HCT116 (cell line): Measurements from ENCODE around the gene PHKB. TPM values are rescaled to one million over a fixed set of nuclear protein-coding genes. Genes with fewer than 3 reads are reported as not detected.

Experiments used
- ATAC-seq: fragments of 200-7000 bp; cut with Tn5 transposase; 2 replicates; pipeline ENCODE4 v1.9.1; 2020; ENCODE audit warnings: mild to moderate bottlenecking, moderate library complexity
- BruUV-seq: library from RNA; stranded (reverse); fragments of 400-500 nt; replicated peaks from 2 replicates; lab custom pipeline; 2021; lab: Mats Ljungman, UMichigan
- CTCF ChIA-PET: fragments of 300-600 bp; sonication (Branson Sonifier 250); formaldehyde crosslinking; loops from one replicate; lab custom pipeline; 2021; ENCODE audit warnings: antibody characterized with exemption; lab: Charles Lee
- POLR2A ChIA-PET: fragments of 300-600, 350-600 bp; sonication (Branson Sonifier 250); formaldehyde crosslinking; loops from one replicate; lab custom pipeline; 2021; ENCODE audit warnings: antibody characterized with exemption; lab: Charles Lee
- RAD21 ChIA-PET, 2 experiments: fragments of 300-600 bp; sonication (Branson Sonifier 250); formaldehyde crosslinking; loops; one replicate each; lab custom pipeline; 2023; ENCODE audit warnings: low total read pairs in 2 of 2; ENCODE audit not compliant: uncharacterized antibody in 2 of 2, unreplicated experiment in 2 of 2, low non-redundant PET in 1 of 2; lab: Charles Lee
- DNase-seq: peaks from one replicate; pipeline ENCODE4 v3.0.0-alpha.2; 2010; ENCODE audit warnings: low read depth, low spot score
- H2AFZ ChIP-seq: fragments of 200-600 bp; shearing (Covaris generic), sonication (generic); 2 replicates; pipeline ENCODE4 v1.6.1; 2017; ENCODE audit warnings: low read depth, mixed run types, mixed read lengths, antibody characterized with exemption, low read length; ENCODE audit not compliant: poor library complexity, severe bottlenecking
- H3K27ac ChIP-seq: 2 replicates; pipeline ENCODE4 v1.5.1; 2012; ENCODE audit warnings: low read depth, low read length
- H3K27me3 ChIP-seq: fragments of 200-600 bp; sonication (generic); 2 replicates; pipeline ENCODE4 v1.6.1; 2016; ENCODE audit warnings: mixed run types, low read length, mixed read lengths; ENCODE audit not compliant: insufficient read depth
- H3K36me3 ChIP-seq, 2 experiments: fragments of 200-500 bp in 1 of 2; fragments of 200-600 bp in 1 of 2; sonication (Bioruptor generic) in 1 of 2; sonication (generic) in 1 of 2; 2 replicates each; pipeline versions ENCODE4 v1.5.1 to v1.6.1; 2014 to 2016; ENCODE audit warnings: low read length in 2 of 2, inconsistent platforms in 1 of 2, mixed read lengths in 1 of 2, mixed run types in 1 of 2; ENCODE audit not compliant: insufficient read depth in 2 of 2, control insufficient read depth in 1 of 2
- H3K4me1 ChIP-seq, 2 experiments: fragments of 200-600 bp in 1 of 2; sonication (generic) in 1 of 2; 2 replicates each; pipeline versions ENCODE4 v1.5.1 to v1.6.1; 2012 to 2017; ENCODE audit warnings: low read length in 2 of 2, inconsistent platforms in 1 of 2, mild to moderate bottlenecking in 1 of 2, mixed read lengths in 1 of 2, mixed run types in 1 of 2, moderate library complexity in 1 of 2; ENCODE audit not compliant: insufficient read depth in 2 of 2, control insufficient read depth in 1 of 2
- H3K4me2 ChIP-seq: fragments of 200-600 bp; sonication (generic); 2 replicates; pipeline ENCODE4 v1.6.1; 2017; ENCODE audit warnings: mixed run types, low read length, mixed read lengths
- H3K4me3 ChIP-seq, 2 experiments: fragments of 200-600 bp in 1 of 2; sonication (generic) in 1 of 2; replicated peaks in 1 of 2; 2 replicates each; pipeline ENCODE4 v1.5.1; 2011 to 2016; ENCODE audit warnings: low read length in 2 of 2, control low read depth in 1 of 2, low read depth in 1 of 2, mild to moderate bottlenecking in 1 of 2, mixed read lengths in 1 of 2, mixed run types in 1 of 2
- H3K79me2 ChIP-seq: fragments of 200-600 bp; sonication (generic); 2 replicates; pipeline ENCODE4 v1.6.1; 2017; ENCODE audit warnings: mild to moderate bottlenecking, mixed run types, low read length, moderate library complexity, mixed read lengths; ENCODE audit not compliant: insufficient read depth
- H3K9ac ChIP-seq: fragments of 200-600 bp; sonication (generic); 2 replicates; pipeline ENCODE4 v1.6.1; 2016; ENCODE audit warnings: low read length, mixed read lengths
- H3K9me2 ChIP-seq: fragments of 200-600 bp; sonication (generic), shearing (Covaris generic); 2 replicates; pipeline ENCODE4 v1.6.1; 2017; ENCODE audit warnings: mixed run types, mild to moderate bottlenecking, moderate library complexity; ENCODE audit not compliant: insufficient read depth
- H3K9me3 ChIP-seq, 2 experiments: fragments of 200-500 bp in 1 of 2; fragments of 200-600 bp in 1 of 2; sonication (Bioruptor generic) in 1 of 2; sonication (generic) in 1 of 2; 2 replicates each; pipeline ENCODE4 v1.6.1; 2014 to 2017; ENCODE audit warnings: low read length in 2 of 2, mixed read lengths in 2 of 2, inconsistent platforms in 1 of 2, low read depth in 1 of 2, mild to moderate bottlenecking in 1 of 2, mixed run types in 1 of 2, moderate library complexity in 1 of 2; ENCODE audit not compliant: control insufficient read depth in 1 of 2, insufficient read depth in 1 of 2
- H4K20me1 ChIP-seq: fragments of 200-600 bp; sonication (generic), shearing (Covaris generic); 2 replicates; pipeline ENCODE4 v1.6.1; 2017; ENCODE audit warnings: mixed run types, mild to moderate bottlenecking, moderate library complexity; ENCODE audit not compliant: insufficient read depth
- ATF3 ChIP-seq: IDR thresholded peaks from 2 replicates; pipeline ENCODE4 v1.6.1; 2012
- CBX3 ChIP-seq: IDR thresholded peaks from 2 replicates; pipeline ENCODE4 v1.6.1; 2012; ENCODE audit warnings: low read depth
- CTCF ChIP-seq, 3 experiments: fragments of 200-600 bp in 1 of 3; sonication (generic) in 1 of 3; IDR thresholded peaks in 2 of 3; conservative IDR thresholded peaks in 1 of 3; 2 replicates each; pipeline ENCODE4 v1.5.1; 2012 to 2017; ENCODE audit warnings: low read depth in 2 of 3, low read length in 2 of 3, antibody characterized with exemption in 1 of 3, borderline replicate concordance in 1 of 3, control low read depth in 1 of 3, mild to moderate bottlenecking in 1 of 3, mixed read lengths in 1 of 3, mixed run types in 1 of 3, moderate library complexity in 1 of 3; ENCODE audit not compliant: insufficient read depth in 1 of 3
- EGR1 ChIP-seq: IDR thresholded peaks from 2 replicates; pipeline ENCODE4 v1.6.1; 2012; ENCODE audit warnings: low read depth
- ELF1 ChIP-seq: IDR thresholded peaks from 2 replicates; pipeline ENCODE4 v1.6.1; 2012; ENCODE audit warnings: low read depth, borderline replicate concordance
- EZH2 ChIP-seq: fragments of 200-600 bp; sonication (generic); IDR thresholded peaks from 2 replicates; pipeline ENCODE4 v1.6.1; 2017; ENCODE audit warnings: antibody characterized with exemption, mixed run types
- FOSL1 ChIP-seq: IDR thresholded peaks from 2 replicates; pipeline ENCODE4 v1.6.1; 2012; ENCODE audit warnings: low read depth
- JUND ChIP-seq: IDR thresholded peaks from 2 replicates; pipeline ENCODE4 v1.6.1; 2012
- MAX ChIP-seq: IDR thresholded peaks from 2 replicates; pipeline ENCODE4 v1.6.1; 2012
- POLR2A ChIP-seq: IDR thresholded peaks from 2 replicates; pipeline ENCODE4 v1.7.0; 2011; ENCODE audit warnings: borderline replicate concordance; ENCODE audit not compliant: insufficient read depth, insufficient read length; ENCODE audit errors: extremely low read depth
- POLR2AphosphoS5 ChIP-seq: IDR thresholded peaks from 2 replicates; pipeline ENCODE4 v1.6.1; 2011; ENCODE audit warnings: mild to moderate bottlenecking, low read depth, low read length, moderate library complexity
- RAD21 ChIP-seq: IDR thresholded peaks from 2 replicates; pipeline ENCODE4 v1.6.1; 2012; ENCODE audit warnings: low read depth, mild to moderate bottlenecking
- SIN3A ChIP-seq: IDR thresholded peaks from 2 replicates; pipeline ENCODE4 v1.6.1; 2012; ENCODE audit warnings: low read depth
- SP1 ChIP-seq: IDR thresholded peaks from 2 replicates; pipeline ENCODE4 v1.6.1; 2012; ENCODE audit warnings: low read depth
- SRF ChIP-seq: IDR thresholded peaks from 2 replicates; pipeline ENCODE4 v1.6.1; 2012; ENCODE audit warnings: low read depth
- TCF7L2 ChIP-seq: IDR thresholded peaks from 2 replicates; pipeline ENCODE4 v1.7.0; 2011; ENCODE audit warnings: borderline replicate concordance, inconsistent platforms; ENCODE audit not compliant: insufficient read depth, insufficient read length; ENCODE audit errors: extremely low read depth
- YY1 ChIP-seq: IDR thresholded peaks from 2 replicates; pipeline ENCODE4 v1.6.1; 2011; ENCODE audit warnings: low read length, low read depth, moderate library complexity, mild to moderate bottlenecking; ENCODE audit not compliant: insufficient replicate concordance; ENCODE audit errors: extremely low read depth
- ZFX ChIP-seq: fragments of 450-650 bp; IDR thresholded peaks from 2 replicates; pipeline ENCODE4 v1.6.1; 2017
- ZNF274 ChIP-seq: fragments of 200-500 bp; sonication (Bioruptor generic); IDR thresholded peaks from 2 replicates; pipeline ENCODE4 v1.6.1; 2014; ENCODE audit warnings: mild to moderate bottlenecking, low read depth, low read length, inconsistent platforms
- intact Hi-C: fragments of 100-400 bp; cut with micrococcal nuclease; formaldehyde crosslinking; loops from 2 replicates; pipeline ENCODE4 v1.10.0; 2022
- total RNA-seq: library from RNA; stranded (reverse); gene quantifications from one replicate; pipeline ENCODE4 v1.2.1, GENCODE V29; 2021; ENCODE audit not compliant: unreplicated experiment

Gene PHKB
- total RNA-seq, 1 experiment from 2014 or later = 30.5 TPM

GRCh38 chr16:47480410-47480809, 19.3 kb downstream of the PHKB start:
- Histone ChIP-seq H3K4me3 (no peak overlapping the region), H3K36me3 (no peaks in the 10 kb centered on the region), H3K79me2 (peaks cover 5% of the 10 kb centered on the region; the same call in 1 of the 2 replicates), H3K9me2 (no peaks in the 10 kb centered on the region), H2AFZ (no peak overlapping the region), H4K20me1 (no peaks in the 10 kb centered on the region), H3K27me3 (no peaks in the 10 kb centered on the region), H3K4me1 (no peaks in the 10 kb centered on the region), H3K4me2 (no peak overlapping the region)
- no TSS peak for BruUV-seq
- POLR2A ChIA-PET = no interaction called here
- DNase-seq = no peak
- intact Hi-C loops = no loop called here
- no peak for TF ChIP-seq SP1
- TF ChIP-seq JUND = no peak
- TF ChIP-seq CBX3 = no peak
- no peak for TF ChIP-seq EGR1
- TF ChIP-seq SRF = no peak
- no peak for TF ChIP-seq TCF7L2
- TF ChIP-seq CTCF (IDR thresholded peaks at IDR 0.05 in 2 of 3, conservative IDR thresholded peaks at IDR 0.05 in 1 of 3; ENCODE audit: borderline replicate concordance in 1 of 3, insufficient read depth in 1 of 3, low read depth in 2 of 3, low read length in 2 of 3) = no peak
- no peak for TF ChIP-seq POLR2AphosphoS5
- TF ChIP-seq FOSL1 = no peak
- no peak for TF ChIP-seq ATF3
- TF ChIP-seq EZH2 = no peak
- TF ChIP-seq RAD21 = no peak
- TF ChIP-seq POLR2A = no peak
- no peak for TF ChIP-seq SIN3A
- no peak for TF ChIP-seq ELF1
- TF ChIP-seq ZFX = no peak
- no peak for TF ChIP-seq YY1
- no peak for TF ChIP-seq MAX
- TF ChIP-seq ZNF274 = no peak
- TF ChIP-seq, all 23 proteins: peak for 0
- H3K27ac ChIP-seq = no peak overlapping the region
- no peak overlapping the region for H3K9ac ChIP-seq
- ATAC-seq = no peak
- ChIA-PET CTCF (no interaction called here), RAD21 (no interaction called here)
- no peaks in the 10 kb centered on the region for H3K9me3 ChIP-seq
